IMR-90 (cell line): ENCODE results near the gene USP24. TPM values are rescaled to one million over a fixed set of nuclear protein-coding genes. Genes with fewer than 3 reads are reported as not detected.

Source experiments
- ATAC-seq: fragments of 200-7000 bp; cut with Tn5 transposase; 2 replicates; pipeline ENCODE4 v1.9.1; 2020; ENCODE audit warnings: low read depth, mild to moderate bottlenecking, moderate library complexity
- BruUV-seq: library from RNA; stranded (reverse); fragments of 400-500 nt; replicated peaks from 2 replicates; lab custom pipeline; 2021; lab: Mats Ljungman, UMichigan
- CTCF ChIA-PET: fragments of 300-600 bp; formaldehyde crosslinking; extraction: SDS; loops from one replicate; lab custom pipeline; 2021; ENCODE audit warnings: antibody characterized with exemption; lab: Yijun Ruan, JAX
- POLR2A ChIA-PET: fragments of 300-600 bp; sonication (Branson Sonifier 250); formaldehyde crosslinking; loops from one replicate; lab custom pipeline; 2022; ENCODE audit warnings: antibody characterized with exemption; ENCODE audit not compliant: unreplicated experiment; lab: Charles Lee
- DNase-seq: peaks from one replicate; pipeline ENCODE4 v3.0.0; 2013
- H2AFZ ChIP-seq: replicated peaks from 2 replicates; pipeline ENCODE3; 2013; ENCODE audit warnings: low read length, mild to moderate bottlenecking; ENCODE audit not compliant: poor library complexity
- H2AK5ac ChIP-seq: 2 replicates; pipeline ENCODE4 v1.6.1; 2013; ENCODE audit warnings: low read depth, low read length, inconsistent platforms
- H2AK9ac ChIP-seq: replicated peaks from 2 replicates; pipeline ENCODE3; 2013; ENCODE audit warnings: mild to moderate bottlenecking, low read depth, low read length, moderate library complexity; ENCODE audit not compliant: poor library complexity
- H2BK120ac ChIP-seq: 2 replicates; pipeline ENCODE4 v1.6.1; 2013; ENCODE audit warnings: low read depth, low read length, inconsistent platforms
- H2BK15ac ChIP-seq: 3 replicates; pipeline ENCODE4 v1.6.1; 2013; ENCODE audit warnings: low read depth, low read length, inconsistent platforms
- H2BK20ac ChIP-seq: 2 replicates; pipeline ENCODE4 v1.6.1; 2013; ENCODE audit warnings: low read depth, mild to moderate bottlenecking, inconsistent platforms, low read length, moderate library complexity
- H2BK5ac ChIP-seq: 2 replicates; pipeline ENCODE4 v1.6.1; 2013; ENCODE audit warnings: mild to moderate bottlenecking, low read depth, low read length, inconsistent platforms; ENCODE audit not compliant: poor library complexity, severe bottlenecking
- H3K14ac ChIP-seq: replicated peaks from 2 replicates; pipeline ENCODE4 v1.6.1; 2013; ENCODE audit warnings: low read depth, low read length, inconsistent platforms
- H3K18ac ChIP-seq: 2 replicates; pipeline ENCODE4 v1.6.1; 2013; ENCODE audit warnings: low read depth, low read length, control low read depth
- H3K23ac ChIP-seq: 2 replicates; pipeline ENCODE4 v1.6.1; 2013; ENCODE audit warnings: low read depth, low read length, inconsistent platforms
- H3K27ac ChIP-seq: 2 replicates; pipeline ENCODE4 v1.5.1; 2013; ENCODE audit warnings: mild to moderate bottlenecking, control low read depth, low read length; ENCODE audit not compliant: insufficient read depth
- H3K27me3 ChIP-seq: 2 replicates; pipeline ENCODE4 v1.6.1; 2013; ENCODE audit warnings: low read length; ENCODE audit not compliant: control insufficient read depth, insufficient read depth
- H3K36me3 ChIP-seq: 2 replicates; pipeline ENCODE4 v1.6.1; 2013; ENCODE audit warnings: low read length, mixed read lengths; ENCODE audit not compliant: control insufficient read depth, insufficient read depth
- H3K4ac ChIP-seq: 2 replicates; pipeline ENCODE4 v1.6.1; 2013; ENCODE audit warnings: low read depth, low read length, inconsistent platforms
- H3K4me1 ChIP-seq: 2 replicates; pipeline ENCODE4 v1.6.1; 2013; ENCODE audit warnings: low read length, mixed read lengths; ENCODE audit not compliant: control insufficient read depth, insufficient read depth
- H3K4me2 ChIP-seq: 2 replicates; pipeline ENCODE4 v1.6.1; 2013; ENCODE audit warnings: low read depth, mild to moderate bottlenecking, control low read depth, low read length, moderate library complexity
- H3K4me3 ChIP-seq: 2 replicates; pipeline ENCODE4 v1.5.1; 2013; ENCODE audit warnings: low read depth, mild to moderate bottlenecking, control low read depth, low read length, moderate library complexity; ENCODE audit not compliant: insufficient read depth
- H3K56ac ChIP-seq: 2 replicates; pipeline ENCODE4 v1.6.1; 2013; ENCODE audit warnings: low read length, inconsistent platforms; ENCODE audit not compliant: insufficient read depth; ENCODE audit errors: extremely low read depth
- H3K79me1 ChIP-seq, 2 experiments: 2 replicates each; pipeline ENCODE4 v1.6.1; 2013; ENCODE audit warnings: low read length in 2 of 2, inconsistent platforms in 1 of 2, low read depth in 1 of 2
- H3K9ac ChIP-seq: 2 replicates; pipeline ENCODE4 v1.6.1; 2013; ENCODE audit warnings: low read depth, low read length, control low read depth
- H3K9me1 ChIP-seq: 2 replicates; pipeline ENCODE4 v1.6.1; 2013; ENCODE audit warnings: low read length, inconsistent platforms; ENCODE audit not compliant: insufficient read depth
- H3K9me3 ChIP-seq: 2 replicates; pipeline ENCODE4 v1.6.1; 2013; ENCODE audit warnings: low read length; ENCODE audit not compliant: control insufficient read depth, insufficient read depth
- H4K20me1 ChIP-seq: 2 replicates; pipeline ENCODE4 v1.6.1; 2013; ENCODE audit warnings: low read length, inconsistent platforms; ENCODE audit not compliant: insufficient read depth
- H4K5ac ChIP-seq: 2 replicates; pipeline ENCODE4 v1.6.1; 2013; ENCODE audit warnings: mild to moderate bottlenecking, low read depth, low read length, control low read depth
- H4K8ac ChIP-seq, 2 experiments: 2 replicates each; pipeline ENCODE4 v1.6.1; 2013; ENCODE audit warnings: low read depth in 2 of 2, low read length in 2 of 2, control low read depth in 1 of 2, inconsistent platforms in 1 of 2
- H4K91ac ChIP-seq: 2 replicates; pipeline ENCODE4 v1.6.1; 2013; ENCODE audit warnings: low read depth, low read length, inconsistent platforms; ENCODE audit not compliant: insufficient read depth
- BHLHE40 ChIP-seq: fragments of 150-350 bp; IDR thresholded peaks from 2 replicates; pipeline ENCODE4 v1.6.1; 2016; ENCODE audit warnings: mild to moderate bottlenecking, low read depth, low read length
- CEBPB ChIP-seq: IDR thresholded peaks from 2 replicates; pipeline ENCODE4 v1.6.1; 2012; ENCODE audit warnings: low read depth, low read length, improper control_type of control experiment
- CHD1 ChIP-seq: IDR thresholded peaks from 2 replicates; pipeline ENCODE4 v1.6.1; 2012; ENCODE audit warnings: low read depth, low read length, improper control_type of control experiment
- CTCF ChIP-seq: conservative IDR thresholded peaks from 2 replicates; pipeline ENCODE4 v1.5.1; 2012; ENCODE audit warnings: mild to moderate bottlenecking, low read depth, low read length, improper control_type of control experiment
- ELK1 ChIP-seq: fragments of 150-350 bp; IDR thresholded peaks from 2 replicates; pipeline ENCODE4 v1.6.1; 2016; ENCODE audit warnings: low read depth, mild to moderate bottlenecking, low read length, moderate library complexity, borderline replicate concordance
- FOS ChIP-seq: fragments of 150-350 bp; IDR thresholded peaks from 2 replicates; pipeline ENCODE4 v1.6.1; 2016; ENCODE audit warnings: low read depth, low read length
- MAZ ChIP-seq: IDR thresholded peaks from 2 replicates; pipeline ENCODE4 v1.6.1; 2012; ENCODE audit warnings: low read depth, mild to moderate bottlenecking, low read length, improper control_type of control experiment, moderate library complexity, borderline replicate concordance
- MXI1 ChIP-seq: IDR thresholded peaks from 2 replicates; pipeline ENCODE4 v1.6.1; 2012; ENCODE audit warnings: low read depth, mild to moderate bottlenecking, low read length, moderate library complexity, borderline replicate concordance
- NFE2L2 ChIP-seq: fragments of 150-350 bp; IDR thresholded peaks from 2 replicates; pipeline ENCODE4 v1.6.1; 2016; ENCODE audit warnings: low read depth, mild to moderate bottlenecking, low read length
- POLR2A ChIP-seq: IDR thresholded peaks from 2 replicates; pipeline ENCODE4 v1.6.1; 2012; ENCODE audit warnings: mild to moderate bottlenecking, low read depth, low read length
- RAD21 ChIP-seq: IDR thresholded peaks from 2 replicates; pipeline ENCODE4 v1.6.1; 2012; ENCODE audit warnings: low read length, improper control_type of control experiment
- RCOR1 ChIP-seq: IDR thresholded peaks from 2 replicates; pipeline ENCODE4 v1.6.1; 2012; ENCODE audit warnings: mild to moderate bottlenecking, low read length, improper control_type of control experiment; ENCODE audit not compliant: insufficient replicate concordance
- SMC3 ChIP-seq: fragments of 150-350 bp; IDR thresholded peaks from 2 replicates; pipeline ENCODE4 v1.6.1; 2016; ENCODE audit warnings: low read depth, mild to moderate bottlenecking, antibody characterized with exemption, low read length, moderate library complexity
- USF2 ChIP-seq: fragments of 150-350 bp; IDR thresholded peaks from 2 replicates; pipeline ENCODE4 v1.6.1; 2017; ENCODE audit warnings: mild to moderate bottlenecking, antibody characterized with exemption, low read length, low read depth
- WGBS, 2 experiments: methylation state at CpG; one replicate each; pipeline versions ENCODE4 v1.1.5 to v1.1.7; 2013; ENCODE audit warnings: missing lambda C conversion rate in 2 of 2; ENCODE audit not compliant: insufficient read length in 1 of 2; ENCODE audit errors: extremely low coverage in 2 of 2; 5-methylcytosine and 5-hydroxymethylcytosine counted together
- dilution Hi-C: fragments of 300-500 bp; cut with HindIII; formaldehyde crosslinking; loops from one replicate; pipeline ENCODE4 v1.14.3; 2018; ENCODE audit warnings: low sequenced_read_pairs; ENCODE audit not compliant: unreplicated experiment
- in situ Hi-C: fragments of 300-500 bp; cut with MboI; formaldehyde crosslinking; loops from 3 replicates; pipeline ENCODE4 v1.14.3; 2019; ENCODE audit warnings: low sequenced_read_pairs, inconsistent platforms, mixed read lengths
- intact Hi-C: fragments of 100-400 bp; cut with micrococcal nuclease; formaldehyde crosslinking; loops from 2 replicates; pipeline ENCODE4 v1.10.0; 2022
- polyA plus RNA-seq, 3 experiments: library from polyadenylated mRNA; depleted of rRNA; stranded (reverse); fragments of >200 nt; gene quantifications; 2 replicates each; pipeline ENCODE4 v1.2.3, GENCODE V29; 2012; ENCODE audit warnings: low replicate concordance in 1 of 3
- total RNA-seq: library from RNA; depleted of rRNA; stranded (reverse); fragments of >200 nt; gene quantifications from 2 replicates; pipeline ENCODE4 v1.2.3, GENCODE V29; 2012

Gene USP24
- total and polyA plus RNA-seq, 2 of the 4 experiments (the other 2 are of a cell fraction) = 8.4 to 36.7 TPM

- dilution Hi-C loops = no loop called here
- no CpG with 5 or more reads among the region's 8 CpGs for WGBS, 2 experiments
Observed at GRCh38 chr1:55147524-55147923, 67.6 kb downstream of the USP24 start.

More at GRCh38 chr1:55147524-55147923, 67.6 kb downstream of the USP24 start:
- Histone ChIP-seq H3K36me3 (peaks cover 17% of the 10 kb centered on the region), H4K91ac (no peak overlapping the region), H3K4me3 (no peak overlapping the region), H4K8ac (no peak overlapping the region; a peak in 2 of 4 replicates), H2BK15ac (no peak overlapping the region), H3K23ac (no peak overlapping the region), H3K56ac (no peak overlapping the region), H2BK5ac (peak overlapping the region; percentile 0), H3K4me1 (peaks cover 2% of the 10 kb centered on the region), H3K9ac (no peak overlapping the region), H2AK5ac (no peak overlapping the region), H4K5ac (no peak overlapping the region), H3K4ac (no peak overlapping the region), H3K18ac (no peak overlapping the region), H3K27me3 (no peaks in the 10 kb centered on the region), H3K27ac (no peak overlapping the region), H3K9me3 (no peaks in the 10 kb centered on the region), H3K9me1 (peaks cover 5% of the 10 kb centered on the region; the same call in 1 of the 2 replicates), H3K79me1 (peaks cover 3 to 8% of the 10 kb centered on the region in 2 experiments; a peak in 2 of 4 replicates), H2BK20ac (no peak overlapping the region), H2AFZ (no peak overlapping the region), H3K14ac (no peak overlapping the region), H4K20me1 (no peaks in the 10 kb centered on the region), H2BK120ac (no peak overlapping the region), H2AK9ac (no peak overlapping the region), H3K4me2 (no peak overlapping the region)
- intact Hi-C loops (loop anchor here (10.0 kb wide), 2 partner anchors 527 to 1437 kb away; no protein-coding TSS in a partner anchor), in situ Hi-C loops (loop anchor here (10.0 kb wide), 1 partner anchor 1437 kb away; no protein-coding TSS in a partner anchor)
- POLR2A ChIA-PET = interaction anchor here (0.7 kb wide), 1 partner anchor 10 kb away, joined by 4 read pairs; no protein-coding TSS in a partner anchor
- no peak for TF ChIP-seq BHLHE40
- TF ChIP-seq CTCF = no peak
- TF ChIP-seq ELK1 = no peak
- no peak for TF ChIP-seq RCOR1
- no peak for TF ChIP-seq NFE2L2
- TF ChIP-seq SMC3 = no peak
- TF ChIP-seq USF2 = no peak
- no peak for TF ChIP-seq RAD21
- TF ChIP-seq FOS = no peak
- no peak for TF ChIP-seq POLR2A
- no peak for TF ChIP-seq CEBPB
- no peak for TF ChIP-seq MXI1
- TF ChIP-seq MAZ = no peak
- TF ChIP-seq CHD1 = no peak
- ATAC-seq = no peak
- no peak for DNase-seq
- BruUV-seq = no TSS peak
- CTCF ChIA-PET = interaction anchor here (0.7 to 1.0 kb wide), 3 partner anchors 130 to 1822 kb away, joined by 3 read pairs; no protein-coding TSS in a partner anchor
